ENCODE measurements around the gene MTURN. TPM values are rescaled to one million over a fixed set of nuclear protein-coding genes. Genes with fewer than 3 reads are reported as not detected.

MTURN gene
- polyA plus RNA-seq, 2 of the 4 experiments (the other 2 are of a cell fraction), result 2.3 to 2.5 TPM

DNA sequence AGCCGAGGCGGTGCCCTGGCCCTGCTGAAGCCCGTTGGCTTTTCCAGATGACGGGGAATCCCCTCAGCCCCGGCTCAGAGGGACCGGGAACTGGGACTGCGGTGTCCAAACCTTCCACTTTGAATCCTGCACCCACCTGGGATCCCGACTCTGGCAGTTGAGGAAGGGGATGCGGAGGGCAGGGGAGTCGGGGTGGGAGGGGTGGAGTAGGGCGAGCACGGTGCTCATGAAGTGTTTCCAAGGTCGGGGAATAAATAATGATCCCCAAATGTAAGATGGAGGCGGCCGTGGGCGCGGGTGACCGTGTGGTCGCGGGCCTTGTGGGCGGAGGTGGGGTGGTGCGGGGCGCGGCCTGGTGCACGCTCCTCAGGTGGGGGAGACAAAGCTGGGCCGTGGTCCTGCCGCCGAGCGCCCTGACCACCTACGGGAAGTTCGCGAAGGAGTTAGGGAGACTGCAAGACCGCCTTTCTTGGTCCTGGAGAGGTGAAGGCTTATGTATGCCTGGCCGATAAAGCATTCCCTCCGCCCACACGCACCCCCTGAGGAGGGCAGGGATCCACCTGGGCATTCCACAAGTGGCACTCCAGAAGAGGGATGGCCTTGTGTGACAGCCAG, 1.4 kb downstream of the MTURN start:
- Histone ChIP-seq H3K4me2 (peak overlapping the region; percentile 80), H3K4me1 (peaks cover 4% of the 10 kb centered on the region; the same call in 1 of the 3 replicates), H3K9me3 (no peaks in the 10 kb centered on the region), H3K27ac (peak overlapping the region; percentile 69 to 87), H3K4me3 (peak overlapping the region; percentile 86)
- 87% methylated on average over 26 of the region's 36 CpGs for WGBS (ENCODE audit: missing lambda C conversion rate)
- DNase-seq (ENCODE audit: low read depth in 1 of 2, low spot score in 1 of 2) (peak in 1 of 2 experiments; percentile 46), FAIRE-seq (no peak), ATAC-seq (no peak)
- CTCF ChIA-PET, result interaction anchor here (1.0 to 1.5 kb wide), 4 partner anchors 18 to 215 kb away, joined by 3 to 7 read pairs (median 4); no protein-coding TSS in a partner anchor
- TF ChIP-seq CBX8 (IDR thresholded peaks at IDR 0.05) (no peak), BHLHE40 (IDR thresholded peaks at IDR 0.05; ENCODE audit: low read depth, low read length) (no peak), EHMT2 (IDR thresholded peaks at IDR 0.05; ENCODE audit: low read depth) (no peak), ZFP36 (IDR thresholded peaks at IDR 0.05; ENCODE audit: borderline replicate concordance, partially characterized antibody) (no peak), TP53 (CRISPR knock-in tag; IDR thresholded peaks at IDR 0.05) (no peak)
- POLR2A ChIA-PET, result no interaction called here

DNA sequence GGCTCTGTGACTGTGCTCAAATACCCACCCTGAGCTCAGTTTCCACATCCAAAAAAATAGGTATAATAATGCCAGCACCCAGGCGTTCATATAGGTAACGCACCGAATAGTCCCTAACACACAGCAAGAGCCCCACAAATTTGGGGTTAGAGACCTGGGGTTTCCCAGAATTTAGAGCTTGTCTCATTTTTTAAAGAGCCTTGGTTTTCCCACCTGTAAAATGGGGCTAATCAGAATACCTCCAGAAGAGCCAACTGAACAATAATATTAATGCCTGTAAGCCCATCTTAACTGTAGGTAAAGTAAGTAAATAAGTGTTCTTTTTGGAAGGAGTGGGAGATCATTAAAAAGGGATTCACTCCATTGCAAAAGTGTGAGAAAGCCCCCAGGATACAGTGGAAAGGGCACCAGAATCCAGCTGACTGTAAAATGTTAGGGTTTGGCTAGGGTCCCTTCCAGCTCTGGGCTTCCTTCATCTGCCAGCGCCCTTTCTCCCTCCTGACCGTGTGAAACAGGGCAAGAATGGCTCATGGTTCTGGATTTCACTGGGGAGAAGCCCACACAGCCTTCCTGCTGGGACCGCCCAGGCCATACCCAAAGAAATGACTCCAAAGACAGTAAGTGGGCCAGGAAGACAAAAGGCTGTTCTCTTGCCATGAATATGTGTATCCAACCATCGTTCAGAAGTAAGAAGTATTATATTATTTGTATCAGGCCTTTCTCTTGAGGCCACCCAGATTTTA, 2.1 kb downstream of the MTURN start:
- Histone ChIP-seq H3K27ac (no peak overlapping the region), H3K4me2 (no peak overlapping the region), H3K9me3 (no peaks in the 10 kb centered on the region), H3K4me3 (no peak overlapping the region), H3K4me1 (peaks cover 4% of the 10 kb centered on the region; the same call in 1 of the 3 replicates)
- WGBS (ENCODE audit: missing lambda C conversion rate), result 88% methylated on average over 7 of the region's 7 CpGs
- TF ChIP-seq KDM1A (IDR thresholded peaks at IDR 0.05; ENCODE audit: low read depth) (peak; percentile 81; the same call in 1 of the 2 replicates), MYC (IDR thresholded peaks at IDR 0.05; ENCODE audit: borderline replicate concordance, low read length) (no peak)
- FAIRE-seq (no peak), DNase-seq (ENCODE audit: low read depth in 1 of 2, low spot score in 1 of 2) (no peak), ATAC-seq (no peak)
- ChIA-PET POLR2A (no interaction called here), CTCF (interaction anchor here (1.1 to 1.5 kb wide), 3 partner anchors 10 to 216 kb away, joined by 3 to 7 read pairs (median 3); no protein-coding TSS in a partner anchor)

DNA sequence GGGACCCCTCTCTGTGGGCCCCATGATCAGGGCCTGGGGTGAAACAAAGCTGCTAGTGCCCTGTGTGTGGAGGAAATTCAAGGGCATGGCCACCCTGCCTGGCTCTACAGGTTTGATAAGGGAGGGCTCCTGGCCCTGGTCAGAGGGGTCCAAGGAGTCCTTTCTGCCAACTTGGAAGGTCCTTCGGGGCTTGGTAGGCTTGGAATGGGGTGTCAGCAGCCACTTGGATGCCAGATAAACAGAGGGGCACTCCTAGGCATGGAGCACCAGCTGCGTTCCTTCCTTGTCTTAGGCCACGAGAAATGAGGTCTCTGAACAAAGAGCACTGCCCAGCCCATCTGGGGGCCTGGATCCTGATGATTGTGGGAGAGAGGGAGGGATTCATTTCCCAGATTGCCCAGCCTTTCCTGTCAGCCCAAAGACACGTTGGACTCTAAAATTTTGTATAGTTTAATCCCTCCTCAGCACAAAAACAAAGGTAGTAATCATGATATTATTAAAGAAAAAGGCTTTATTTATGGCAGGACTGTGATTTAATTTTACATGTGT, 5.1 kb downstream of the MTURN start:
- Histone ChIP-seq H3K4me3 (no peak overlapping the region), H3K9me3 (no peaks in the 10 kb centered on the region), H3K4me2 (no peak overlapping the region), H3K4me1 (peaks cover 16% of the 10 kb centered on the region), H3K27ac (no peak overlapping the region)
- POLR2A ChIA-PET, result no interaction called here
- FAIRE-seq (no peak), ATAC-seq (no peak), DNase-seq (ENCODE audit: low read depth in 1 of 2, low spot score in 1 of 2) (no peak)
- CTCF ChIA-PET, result no interaction called here
- TF ChIP-seq, protein P1, sequence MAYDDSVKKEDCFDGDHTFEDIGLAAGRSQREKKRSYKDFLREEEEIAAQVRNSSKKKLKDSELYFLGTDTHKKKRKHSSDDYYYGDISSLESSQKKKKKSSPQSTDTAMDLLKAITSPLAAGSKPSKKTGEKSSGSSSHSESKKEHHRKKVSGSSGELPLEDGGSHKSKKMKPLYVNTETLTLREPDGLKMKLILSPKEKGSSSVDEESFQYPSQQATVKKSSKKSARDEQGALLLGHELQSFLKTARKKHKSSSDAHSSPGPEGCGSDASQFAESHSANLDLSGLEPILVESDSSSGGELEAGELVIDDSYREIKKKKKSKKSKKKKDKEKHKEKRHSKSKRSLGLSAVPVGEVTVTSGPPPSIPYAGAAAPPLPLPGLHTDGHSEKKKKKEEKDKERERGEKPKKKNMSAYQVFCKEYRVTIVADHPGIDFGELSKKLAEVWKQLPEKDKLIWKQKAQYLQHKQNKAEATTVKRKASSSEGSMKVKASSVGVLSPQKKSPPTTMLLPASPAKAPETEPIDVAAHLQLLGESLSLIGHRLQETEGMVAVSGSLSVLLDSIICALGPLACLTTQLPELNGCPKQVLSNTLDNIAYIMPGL (CRISPR knock-in tag; IDR thresholded peaks at IDR 0.05; ENCODE audit: borderline replicate concordance), result no peak
- no peak for TF ChIP-seq CBX2 (IDR thresholded peaks at IDR 0.05; ENCODE audit: borderline replicate concordance, low read depth)
- no peak for TF ChIP-seq RAD21 (conservative IDR thresholded peaks at IDR 0.05 in 1 of 2, IDR thresholded peaks at IDR 0.05 in 1 of 2)
- TF ChIP-seq JUN (IDR thresholded peaks at IDR 0.05), result no peak
- TF ChIP-seq KDM5A (IDR thresholded peaks at IDR 0.05), result no peak
- TF ChIP-seq MAFK (IDR thresholded peaks at IDR 0.05; ENCODE audit: partially characterized antibody), result no peak
- no peak for TF ChIP-seq HEYL (CRISPR knock-in tag; IDR thresholded peaks at IDR 0.05)
- TF ChIP-seq ZNF302 (CRISPR knock-in tag; IDR thresholded peaks at IDR 0.05), result no peak
- no peak for TF ChIP-seq CHD4 (IDR thresholded peaks at IDR 0.05; ENCODE audit: borderline replicate concordance)
- no peak for TF ChIP-seq KDM1A (IDR thresholded peaks at IDR 0.05; ENCODE audit: low read depth)
- TF ChIP-seq SREBF2 (IDR thresholded peaks at IDR 0.05), result no peak
- TF ChIP-seq PHF8 (IDR thresholded peaks at IDR 0.05; ENCODE audit: borderline replicate concordance, low read depth), result no peak
- no peak for TF ChIP-seq ZSCAN20 (CRISPR knock-in tag; IDR thresholded peaks at IDR 0.05)
- no peak for TF ChIP-seq HOXB13 (CRISPR knock-in tag; IDR thresholded peaks at IDR 0.05; ENCODE audit: low read depth)
- no peak for TF ChIP-seq NPAS2 (CRISPR knock-in tag; IDR thresholded peaks at IDR 0.05; ENCODE audit: borderline replicate concordance)
- TF ChIP-seq NR3C1 (IDR thresholded peaks at IDR 0.05), result no peak
- TF ChIP-seq FOXS1 (CRISPR knock-in tag; IDR thresholded peaks at IDR 0.05), result no peak
- 61% methylated on average over 4 of the region's 4 CpGs for WGBS (ENCODE audit: missing lambda C conversion rate)
